ENCODE data around the gene MYL4.
A peak's percentile ranks its signal among the peaks of the same experiment; 100 is the strongest.
"Not testable (repeated sequence)": the region's sequence is repeated elsewhere in the genome, so short reads cannot be mapped to it uniquely, and the experiment has no call there.

The MYL4 gene

DNA sequence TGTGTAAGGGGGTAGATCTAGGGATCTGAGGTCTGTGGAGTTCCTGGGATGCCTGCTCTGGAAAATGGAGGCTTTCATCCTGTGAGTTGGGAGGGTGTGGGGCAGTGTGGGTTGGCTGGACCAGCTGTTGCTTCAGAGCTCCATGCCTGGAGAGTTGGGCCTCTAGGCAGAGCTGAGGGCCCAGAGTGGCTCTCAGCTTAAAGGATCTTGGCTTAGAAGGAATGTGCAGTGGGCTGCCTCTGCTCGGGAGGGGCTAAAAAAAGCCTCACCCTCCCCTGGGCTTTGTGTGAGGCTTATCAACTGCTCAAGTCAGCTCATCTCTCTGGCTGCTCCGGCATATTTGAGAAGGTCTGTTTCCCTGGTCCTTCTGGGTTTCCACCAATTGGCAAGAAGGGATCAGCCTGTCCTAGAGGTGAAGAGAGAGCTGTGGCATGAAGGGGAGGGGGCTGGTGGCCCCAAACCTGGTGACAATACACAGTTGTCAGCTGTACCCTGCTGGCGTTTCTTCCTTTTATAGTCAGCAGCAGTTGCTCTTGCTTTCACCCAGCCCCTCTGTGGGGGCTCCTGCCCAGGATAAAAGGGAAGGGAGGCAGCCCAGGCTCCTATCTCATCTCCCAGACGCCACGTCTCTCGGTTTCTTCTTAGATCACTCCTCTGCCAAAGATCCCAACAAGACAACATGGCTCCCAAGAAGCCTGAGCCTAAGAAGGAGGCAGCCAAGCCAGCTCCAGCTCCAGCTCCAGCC, at the start of gene MYL4:
Gene MYL4 (plus strand): TSS at position 605 of the 745 bp plus-strand sequence. CDS start 75 bp downstream, at position 680.
- no peak for DNase-seq (ENCODE audit: low read depth in 2 of 2)

DNA sequence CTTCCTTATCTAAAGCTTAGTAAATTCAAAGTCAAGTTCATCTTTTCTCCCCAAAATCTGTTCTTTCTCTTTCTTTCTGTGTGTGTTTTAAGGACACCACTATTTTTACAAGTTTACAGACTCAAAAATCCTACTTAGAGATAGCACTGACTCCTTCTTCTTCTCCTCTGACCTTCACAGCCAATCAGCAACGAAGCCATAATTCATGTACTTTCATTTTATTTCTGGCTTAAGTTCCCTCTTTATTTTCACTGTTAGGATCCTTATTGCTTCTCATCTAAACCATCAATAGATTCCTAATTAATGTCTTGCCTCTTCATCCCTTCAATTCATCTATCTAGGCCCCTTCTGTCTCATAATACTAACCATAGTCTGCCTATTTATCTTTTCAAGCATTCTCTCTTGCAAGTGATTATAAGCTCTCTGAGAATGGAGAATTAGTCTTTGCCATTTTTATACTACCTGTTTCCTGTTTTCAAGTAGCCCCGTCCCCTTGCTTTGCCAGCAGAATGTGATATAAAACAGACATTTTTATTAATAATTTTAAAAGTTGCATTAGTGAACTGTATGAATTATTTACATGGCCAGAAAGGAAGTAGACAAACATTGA, 47.0 kb upstream of the MYL4 start:
- no peak for DNase-seq (ENCODE audit: low read depth in 2 of 2)

DNA sequence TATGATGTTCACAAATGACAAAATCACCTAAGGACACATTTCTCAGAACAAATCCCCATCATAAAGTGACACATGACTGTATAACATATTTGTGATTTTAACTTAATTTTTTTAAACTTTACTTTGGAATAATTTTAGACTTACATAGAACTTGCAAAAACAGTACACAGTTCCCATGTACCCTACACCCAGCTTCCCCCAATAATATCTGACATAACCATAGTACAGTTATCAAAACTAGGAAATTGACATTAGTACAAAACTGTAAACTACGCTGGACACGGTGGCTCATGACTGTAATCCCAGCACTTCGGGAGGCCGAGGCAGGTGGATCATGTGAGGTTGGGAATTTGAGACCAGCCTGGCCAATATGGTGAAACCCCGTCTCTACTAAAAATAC, 44.9 kb upstream of the MYL4 start:
- no peak for DNase-seq (ENCODE audit: low read depth in 2 of 2)

DNA sequence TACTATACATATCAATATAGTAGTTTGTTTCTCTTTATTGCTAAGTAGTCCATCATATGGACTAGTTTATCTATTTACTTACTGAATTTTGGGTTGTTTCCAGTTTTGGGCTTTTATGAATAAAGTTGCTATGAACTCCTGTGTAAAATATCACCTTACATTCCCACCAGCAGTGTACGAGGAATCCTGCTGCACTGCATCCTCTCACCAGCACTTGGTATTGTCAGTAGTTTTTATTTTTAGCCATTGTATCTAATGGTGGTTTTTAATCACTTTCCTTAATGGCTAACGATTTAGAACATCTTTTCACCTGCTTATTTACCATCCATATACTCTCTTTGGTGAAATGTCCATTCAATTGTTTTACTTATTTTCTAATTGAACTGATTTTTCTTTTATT, 44.0 kb upstream of the MYL4 start:
- DNase-seq (ENCODE audit: low read depth in 2 of 2), result no peak

DNA sequence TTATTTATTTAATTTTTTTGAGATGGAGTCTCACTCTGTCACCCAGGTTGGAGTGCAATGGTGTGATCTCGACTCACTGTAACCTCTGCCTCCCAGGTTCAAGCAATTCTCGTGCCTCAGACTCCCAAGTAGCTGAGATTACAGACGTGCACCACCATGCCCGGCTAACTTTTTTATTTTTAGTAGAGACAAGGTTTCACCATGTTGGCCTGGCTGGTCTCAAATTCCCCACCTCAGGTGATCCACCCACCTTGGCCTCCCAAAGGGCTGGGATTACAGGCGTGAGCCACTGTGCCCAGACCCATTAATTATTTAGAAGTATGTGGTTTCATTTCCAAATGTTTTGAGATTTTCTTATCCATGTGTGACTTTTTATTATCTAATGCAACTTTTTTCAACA, 42.3 kb upstream of the MYL4 start:
- not testable (repeated sequence) for DNase-seq (ENCODE audit: low read depth in 2 of 2)

DNA sequence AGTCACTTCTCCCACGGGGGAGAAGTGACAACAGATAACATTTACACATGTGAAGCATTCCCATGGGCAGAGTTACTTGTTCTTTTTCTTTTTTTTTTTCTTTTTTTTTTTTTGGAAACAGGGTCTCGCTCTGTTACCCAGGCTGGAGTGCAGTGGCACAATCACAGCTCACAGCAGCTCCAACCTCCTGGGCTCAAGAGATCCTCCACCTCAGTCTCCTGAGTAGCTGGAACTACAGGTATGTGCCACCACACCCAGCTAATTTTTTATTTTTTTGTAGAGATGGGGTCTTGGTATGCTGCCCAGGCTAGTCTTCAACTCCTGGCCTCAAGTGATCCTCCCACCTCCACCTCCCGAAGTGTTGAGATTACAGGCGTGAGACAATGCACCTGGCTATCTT, 40.3 kb upstream of the MYL4 start:
- not testable (repeated sequence) for DNase-seq (ENCODE audit: low read depth in 2 of 2)

DNA sequence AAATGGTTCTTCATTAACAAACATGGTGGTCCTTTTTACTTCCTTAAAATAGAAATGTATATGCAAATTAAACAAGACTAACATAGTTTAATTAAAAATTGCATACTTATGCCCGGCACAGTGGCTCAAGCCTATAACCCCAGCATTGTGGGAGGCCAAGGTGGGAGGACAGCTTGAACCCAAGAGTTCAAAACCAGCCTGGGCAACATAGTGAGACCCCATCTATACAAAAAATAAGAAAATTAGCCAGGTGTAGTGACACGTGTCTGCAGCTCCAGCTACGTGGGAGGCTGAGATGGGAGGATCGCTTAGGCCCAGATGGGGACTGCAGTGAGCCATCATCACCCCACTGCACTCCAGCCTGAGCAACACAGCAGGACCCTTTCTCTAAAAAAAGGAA, 38.4 kb upstream of the MYL4 start:
- no peak for DNase-seq (ENCODE audit: low read depth in 2 of 2)

DNA sequence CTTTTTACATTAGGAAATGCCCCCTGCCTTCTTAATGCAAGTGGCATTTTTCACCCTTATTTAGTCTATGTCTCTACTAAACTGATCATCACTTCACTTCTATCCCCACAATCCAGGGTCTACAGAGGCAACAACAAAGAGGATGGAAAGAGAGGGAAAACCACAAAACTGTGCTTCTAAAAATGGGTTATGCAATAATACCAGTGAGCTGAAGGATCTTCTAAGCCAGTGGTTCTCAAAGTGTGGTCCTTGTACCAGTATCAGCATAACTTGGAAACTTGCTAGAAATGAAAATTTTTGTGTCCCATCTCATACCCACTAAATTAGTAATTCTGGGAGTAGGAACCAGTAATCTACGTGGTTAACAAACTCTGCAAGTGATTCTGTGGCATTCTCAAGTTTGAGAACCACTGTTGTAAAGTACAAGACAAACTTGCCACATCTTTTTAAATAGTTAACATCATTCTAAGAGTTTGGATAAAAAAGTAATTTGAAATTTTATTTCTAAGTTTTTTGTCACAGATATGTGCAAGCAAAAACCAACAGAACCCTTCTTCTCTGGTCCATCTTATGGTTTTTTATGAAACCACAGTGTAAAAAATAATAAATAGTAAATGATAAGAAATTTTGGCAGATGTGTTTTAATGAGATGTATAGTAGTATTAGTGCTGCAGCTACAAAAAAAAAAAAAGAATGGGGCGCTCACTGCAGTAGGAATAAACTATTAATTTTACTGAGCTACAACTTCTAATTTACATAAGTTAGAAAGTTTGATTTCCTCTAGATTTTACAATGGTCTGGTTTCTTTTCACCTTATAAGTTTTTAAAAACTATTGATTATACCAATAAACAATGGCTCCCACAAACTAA, 36.2 kb upstream of the MYL4 start:
- no peak for DNase-seq (ENCODE audit: low read depth in 2 of 2)

DNA sequence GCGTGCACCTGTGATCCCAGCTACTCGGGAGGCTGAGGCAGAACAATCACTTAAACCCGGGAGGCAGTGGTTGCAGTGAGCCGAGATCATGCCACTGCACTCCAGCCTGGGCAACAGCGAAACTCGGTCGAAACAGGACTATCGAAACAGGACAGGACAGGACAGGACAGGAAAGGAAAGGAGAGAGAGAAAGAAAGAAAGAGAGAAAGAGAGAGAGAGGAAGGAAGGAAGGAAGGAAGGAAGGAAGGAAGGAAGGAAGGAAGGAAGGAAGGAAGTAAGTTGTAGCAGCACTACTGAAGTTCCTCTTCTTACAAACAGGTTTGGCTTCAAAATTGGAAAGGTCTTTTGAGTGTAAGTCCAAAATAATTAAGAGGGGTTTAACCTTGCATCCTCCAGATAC, 34.3 kb upstream of the MYL4 start:
- not testable (repeated sequence) for DNase-seq (ENCODE audit: low read depth in 2 of 2)

DNA sequence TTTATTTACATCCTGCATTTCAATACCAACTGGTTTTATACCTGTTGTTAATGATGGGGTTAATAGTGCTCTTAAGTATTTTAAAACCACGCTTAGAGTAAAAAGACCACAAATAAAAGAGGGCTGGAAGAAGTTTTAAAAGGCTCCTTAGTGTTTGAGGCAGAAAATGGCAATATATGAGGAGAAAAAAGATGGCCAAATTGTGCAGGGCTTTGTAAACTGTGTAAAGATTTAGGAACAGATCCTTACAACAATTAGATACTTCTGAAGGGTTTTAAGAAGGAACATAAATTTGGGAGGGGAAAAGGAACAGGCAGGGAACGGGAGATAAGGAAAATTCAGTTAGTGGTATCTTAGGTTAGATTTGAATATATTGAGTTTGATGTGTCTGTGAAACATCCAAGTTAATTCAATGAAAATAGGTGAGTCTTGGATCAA, 32.7 kb upstream of the MYL4 start:
- DNase-seq (ENCODE audit: low read depth in 2 of 2), result no peak

DNA sequence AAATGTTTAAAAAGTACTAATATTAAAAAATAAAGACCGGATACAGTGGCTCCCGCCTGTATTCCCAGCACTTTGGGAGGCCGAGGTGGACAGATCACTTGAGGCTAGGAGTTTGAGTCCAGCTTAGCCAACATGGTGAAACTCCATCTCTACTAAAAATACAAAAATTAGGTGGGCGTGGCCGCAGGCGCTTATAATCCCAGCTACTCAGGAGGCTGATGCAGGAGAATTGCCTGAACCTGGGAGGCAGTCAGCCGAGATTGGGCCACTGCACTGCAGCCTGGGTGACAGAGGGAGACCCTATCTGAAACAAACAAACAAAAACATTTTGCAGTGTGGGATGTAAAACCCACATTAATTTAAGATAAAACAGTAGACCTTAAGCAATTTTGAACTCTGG, 31.9 kb upstream of the MYL4 start:
- no peak for DNase-seq (ENCODE audit: low read depth in 2 of 2)

DNA sequence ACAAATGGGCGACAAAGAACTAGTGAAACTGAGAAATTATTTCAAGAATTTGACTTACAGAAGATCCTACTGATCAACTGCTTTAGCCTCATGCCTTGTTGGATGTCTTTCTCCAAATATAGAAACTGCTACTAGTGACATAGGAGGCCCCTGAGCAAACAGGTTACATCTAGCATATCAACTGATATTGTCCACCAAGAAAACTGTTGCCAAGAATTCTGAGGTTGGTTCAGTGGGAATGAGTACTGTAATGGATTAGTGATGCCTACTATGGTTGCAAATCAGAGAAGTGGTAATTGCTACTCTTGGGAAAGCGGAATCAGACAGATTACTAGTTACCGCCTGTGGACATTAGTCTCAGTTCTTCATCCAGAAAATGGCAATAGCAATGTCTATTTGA, 30.0 kb upstream of the MYL4 start:
- DNase-seq (ENCODE audit: low read depth in 2 of 2), result no peak

DNA sequence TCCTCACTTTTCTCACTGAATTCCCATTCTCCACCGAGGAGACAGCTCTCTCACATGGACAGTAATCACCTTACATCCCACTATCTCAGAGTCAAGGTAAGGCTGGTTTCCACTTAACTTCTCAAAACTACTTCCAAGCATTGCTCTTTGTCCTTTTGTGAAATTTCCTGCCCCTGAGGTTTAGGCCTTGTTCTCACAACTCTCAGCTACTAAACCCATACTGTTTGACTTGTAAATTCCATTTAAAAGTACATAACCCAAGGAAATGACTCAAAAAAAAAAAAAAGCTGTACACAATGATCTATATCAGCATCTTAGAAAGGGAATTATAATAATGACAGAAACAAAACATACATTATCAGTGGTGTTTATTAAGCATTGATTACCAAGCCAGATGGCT, 28.8 kb upstream of the MYL4 start:
- no peak for DNase-seq (ENCODE audit: low read depth in 2 of 2)

DNA sequence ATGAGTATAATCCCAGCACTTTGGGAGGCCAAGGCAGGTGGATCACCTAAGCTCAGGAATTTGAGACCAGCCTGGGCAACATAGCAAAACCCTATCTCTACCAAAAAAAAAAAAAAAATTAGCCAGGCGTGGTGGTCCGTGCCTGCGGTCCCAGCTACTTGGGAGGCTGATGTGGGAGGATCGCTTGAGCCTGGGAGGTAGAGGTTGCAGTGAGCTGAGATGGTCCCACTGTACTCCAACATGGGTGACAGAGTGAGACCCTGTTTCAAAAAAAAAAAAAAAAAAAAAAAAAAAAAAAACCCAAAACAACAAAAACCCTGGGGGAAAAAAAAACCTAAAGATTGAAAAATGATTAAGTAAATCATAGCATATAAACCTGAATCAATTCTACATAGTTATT, 28.2 kb upstream of the MYL4 start:
- not testable (repeated sequence) for DNase-seq (ENCODE audit: low read depth in 2 of 2)

DNA sequence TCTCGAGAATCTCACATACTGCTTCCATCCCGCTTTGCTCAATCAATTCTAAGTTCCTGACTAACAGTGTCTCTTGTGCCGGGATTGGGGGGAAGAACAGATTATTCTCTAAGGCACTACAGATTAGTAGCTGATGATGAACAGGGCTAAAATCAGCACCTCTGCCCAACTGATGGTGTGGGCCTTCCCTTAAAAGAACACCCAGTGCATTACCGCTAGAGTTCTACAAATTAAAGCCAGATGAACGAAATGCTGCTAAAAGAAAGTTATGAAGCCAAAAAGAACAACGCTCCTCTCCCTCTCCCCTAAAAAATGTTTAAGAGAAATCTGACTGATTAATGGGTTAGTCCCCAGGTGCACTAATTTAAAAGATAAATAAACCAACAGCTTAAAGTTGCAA, 24.5 kb upstream of the MYL4 start:
- peak in 1 of 2 experiments; percentile 47 for DNase-seq (ENCODE audit: low read depth in 2 of 2)

DNA sequence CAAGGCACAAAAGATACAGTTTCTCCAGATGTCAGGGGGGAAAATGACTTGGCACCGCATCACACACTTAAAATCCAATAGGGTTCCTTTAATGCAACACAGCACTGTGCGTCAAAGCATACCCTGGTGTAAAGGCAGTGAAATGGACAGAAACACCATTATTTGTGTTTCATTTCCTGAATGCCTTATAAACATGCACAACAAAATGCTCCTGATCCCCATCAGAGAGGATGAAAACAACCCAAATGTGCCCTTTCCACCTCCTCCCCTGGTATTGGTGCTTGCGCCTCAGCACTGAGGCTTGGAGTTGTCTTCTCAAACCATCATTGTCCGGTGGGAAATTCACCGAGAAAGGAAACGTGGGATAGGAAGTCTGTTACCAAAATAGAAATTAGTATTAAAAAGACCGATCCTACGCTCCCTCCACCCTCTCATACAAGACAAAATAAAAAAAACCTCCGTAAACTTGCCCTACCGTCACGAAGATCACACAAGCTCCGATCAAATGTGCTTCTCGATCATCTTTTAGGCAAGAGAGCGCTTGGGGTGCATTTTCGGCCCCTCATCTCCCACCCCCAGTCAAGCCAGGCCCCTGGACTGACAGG, 20.8 kb upstream of the MYL4 start:
- no peak for DNase-seq (ENCODE audit: low read depth in 2 of 2)

DNA sequence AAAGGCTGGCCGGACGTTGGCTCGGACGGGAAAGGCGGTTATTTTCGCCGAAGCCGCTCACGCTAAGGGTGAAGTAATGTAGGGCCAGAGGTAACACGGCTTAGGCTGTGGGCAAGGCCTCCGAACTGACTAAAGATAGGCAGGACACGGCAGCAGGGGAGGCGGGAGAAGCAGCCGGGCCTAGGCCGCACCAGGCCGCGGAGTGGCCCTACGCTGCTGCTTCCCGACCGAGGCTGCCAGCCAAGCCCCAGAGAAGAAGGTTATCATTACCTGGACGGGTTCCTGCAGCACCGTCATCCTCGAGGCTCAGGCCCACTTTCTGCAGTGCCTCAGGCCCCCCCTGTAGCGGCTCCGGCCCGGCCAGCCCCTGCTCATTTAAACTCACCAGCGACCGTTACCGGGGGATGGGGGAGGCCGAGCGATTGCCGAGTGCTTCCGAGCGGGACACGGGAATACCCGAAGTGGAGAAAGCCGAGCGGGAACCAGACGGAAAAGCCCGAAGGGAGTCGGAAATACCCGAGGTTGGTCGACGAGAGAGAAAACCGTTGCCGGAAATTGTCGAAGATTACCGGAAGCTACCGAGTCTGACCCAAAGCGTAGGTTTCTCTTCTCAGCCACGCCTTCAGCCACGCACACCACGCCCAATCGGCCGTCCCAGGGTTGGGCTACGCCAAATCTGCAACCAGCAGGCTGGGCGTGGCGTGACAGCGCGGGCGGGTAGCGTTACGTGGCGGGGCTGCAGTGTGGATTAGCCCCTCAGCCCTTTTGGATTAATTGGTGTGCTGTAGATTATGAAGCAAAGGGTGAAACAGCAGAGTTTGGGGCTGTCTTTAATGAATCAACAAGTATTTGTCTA, 20.0 kb upstream of the MYL4 start, which contains the start of gene CDC27:
Gene CDC27 (minus strand): TSS at position 420 of the 856 bp plus-strand sequence. CDS start 123 bp downstream, at position 297.
- peak; percentile 95 to 97 for DNase-seq (ENCODE audit: low read depth in 2 of 2)

DNA sequence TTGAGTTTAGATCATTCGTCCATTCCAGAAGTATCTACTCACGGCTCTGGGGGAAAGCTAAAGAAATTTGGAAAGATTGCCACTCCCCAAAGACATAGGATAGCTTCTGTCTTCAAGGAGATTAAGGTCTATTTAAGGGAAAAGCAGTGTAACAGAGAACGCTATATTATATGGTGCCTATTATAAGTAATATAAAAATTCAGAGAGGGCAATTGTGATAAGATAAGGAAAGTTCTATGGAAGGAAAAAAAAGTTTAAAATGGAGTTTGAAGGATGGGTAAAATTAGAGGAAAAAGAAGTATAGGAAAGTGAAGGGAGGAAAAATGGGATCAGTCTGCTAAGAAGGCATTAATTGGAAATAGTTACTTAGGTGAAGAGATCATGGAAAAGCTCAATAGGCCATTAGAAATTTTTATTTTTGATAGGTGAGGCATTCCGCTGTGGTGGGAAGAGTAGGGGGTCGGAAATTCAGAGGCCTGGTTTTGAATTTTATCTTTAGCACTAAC, 19.4 kb upstream of the MYL4 start:
- no peak for DNase-seq (ENCODE audit: low read depth in 2 of 2)

DNA sequence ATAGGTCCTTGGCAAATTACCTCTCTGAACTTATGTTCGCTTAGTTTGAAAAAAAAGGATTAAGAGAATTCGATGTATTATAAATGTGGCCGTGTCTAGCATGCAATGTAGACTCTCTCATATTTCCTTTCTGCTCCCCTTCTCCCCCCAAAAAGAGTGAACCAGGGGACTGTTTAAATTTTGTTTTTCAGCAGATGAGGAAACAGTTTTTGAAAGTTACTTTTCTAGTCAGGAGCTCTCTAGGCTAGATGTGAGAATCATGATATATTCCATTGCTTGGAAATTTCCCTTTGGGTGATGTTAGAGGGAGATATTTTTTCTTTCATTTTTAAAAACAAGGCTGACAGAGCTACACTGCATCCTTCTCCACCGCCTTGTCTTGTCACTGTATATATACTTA, 18.9 kb upstream of the MYL4 start:
- DNase-seq (ENCODE audit: low read depth in 2 of 2), result no peak

DNA sequence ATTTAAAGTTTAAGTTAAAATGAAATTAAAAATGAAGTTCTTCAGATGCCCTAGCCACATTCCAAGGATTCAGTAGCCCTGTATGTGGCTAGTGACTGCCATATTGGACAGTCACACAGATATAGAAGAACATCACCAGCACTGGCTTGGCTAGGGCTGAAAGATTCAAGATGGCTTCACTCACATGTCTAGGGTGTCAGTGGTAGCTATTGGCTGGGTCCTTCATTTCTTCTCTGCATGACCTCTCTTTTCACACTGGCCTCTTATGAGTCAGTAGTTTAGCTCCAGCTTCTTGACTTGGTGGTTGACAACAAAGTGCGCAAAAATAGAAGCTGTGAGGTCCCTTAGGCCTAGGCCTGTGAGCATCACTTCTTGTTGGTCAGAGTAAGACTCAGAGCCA, 18.4 kb upstream of the MYL4 start:
- no peak for DNase-seq (ENCODE audit: low read depth in 2 of 2)

DNA sequence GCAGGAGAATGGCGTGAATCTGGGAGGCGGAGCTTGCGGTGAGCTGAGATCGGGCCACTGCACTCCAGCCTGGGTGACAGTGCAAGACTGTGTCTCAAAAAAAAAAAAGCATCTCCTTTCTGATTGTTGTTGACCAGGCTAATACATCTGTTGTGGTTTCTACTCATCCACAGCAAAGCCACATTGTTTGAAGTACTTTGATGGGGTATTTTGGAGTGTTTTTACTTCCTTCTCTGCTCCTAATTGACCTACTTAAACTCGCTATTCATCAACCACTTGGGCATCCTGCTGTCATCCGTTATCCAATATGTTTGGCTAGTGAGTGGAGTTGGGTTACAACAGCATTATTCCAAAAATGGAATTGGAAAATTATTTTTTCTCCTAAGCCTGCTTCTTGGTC, 16.6 kb upstream of the MYL4 start:
- DNase-seq (ENCODE audit: low read depth in 2 of 2), result no peak
